Psoas muscle (tissue), 8 donors: ENCODE measurements around the gene RET. TPM values are rescaled to one million over a fixed set of nuclear protein-coding genes. Genes with fewer than 3 reads are reported as not detected.

Experiments used
- ATAC-seq, 4 donors: fragments of 200-7000 bp; cut with Tn5 transposase; one replicate each; pipeline ENCODE4 v1.9.1; 2020; ENCODE audit warnings: moderate library complexity in 3 of 4, mild to moderate bottlenecking in 2 of 4
- DNase-seq, 2 donors: peaks; one replicate each; pipeline ENCODE4 v3.0.0-alpha.2; 2020
- H3K27ac ChIP-seq: fragments of 200-600 bp; one replicate; pipeline ENCODE4 v1.8.0; 2022
- H3K27me3 ChIP-seq, 3 donors: fragments of 200-600 bp in 1 of 3; one replicate each; pipeline versions ENCODE4 v1.6.1 to v1.8.0; 2013 to 2022; ENCODE audit warnings: low read length in 2 of 3, mild to moderate bottlenecking in 2 of 3, moderate library complexity in 1 of 3; ENCODE audit not compliant: insufficient read depth in 3 of 3
- H3K36me3 ChIP-seq, 2 donors: fragments of 200-600 bp in 1 of 2; one replicate each; pipeline versions ENCODE4 v1.6.1 to v1.8.0; 2013 to 2022; ENCODE audit warnings: low read depth in 1 of 2, mild to moderate bottlenecking in 1 of 2, moderate library complexity in 1 of 2; ENCODE audit not compliant: insufficient read depth in 1 of 2
- H3K4me1 ChIP-seq: fragments of 200-600 bp; one replicate; pipeline ENCODE4 v1.8.0; 2022
- H3K4me3 ChIP-seq: fragments of 200-600 bp; one replicate; pipeline ENCODE4 v1.8.0; 2022; ENCODE audit warnings: mild to moderate bottlenecking
- H3K9me3 ChIP-seq: fragments of 200-600 bp; one replicate; pipeline ENCODE4 v1.8.0; 2022
- WGBS, 3 donors: extraction: QIAGEN DNeasy Blood & Tissue Kit; methylation state at CpG; one replicate each; pipeline versions ENCODE4 v1.1.6 to v1.1.7; 2013; 5-methylcytosine and 5-hydroxymethylcytosine counted together
- intact Hi-C, 2 donors: fragments of 100-400 bp; cut with DNase I; formaldehyde crosslinking; loops; one replicate each; pipeline versions ENCODE4 v1.11.0 to v1.14.2; 2022
- polyA plus RNA-seq, 3 donors: library from polyadenylated mRNA; stranded (reverse); fragments of 200-250 nt; gene quantifications; one replicate each; pipeline ENCODE4 v1.2.3, GENCODE V29; 2013
- total RNA-seq, 4 donors: library from RNA; stranded (reverse); fragmentation: NEBNext Ultra II Directional in 2 of 4; extraction: Animal tissue kit (Norgen Biotek cat#: 25700) in 2 of 4; gene quantifications; one replicate each; pipeline versions ENCODE4 v1.2.1 to v1.2.4, GENCODE V29; 2021 to 2023
- TF ChIP-seq, protein P1 (sequence below): fragments of 200-600 bp; IDR thresholded peaks from one replicate; pipeline ENCODE4 v1.8.0; 2022; ENCODE audit warnings: antibody characterized with exemption
- donor health status: healthy with polysubstance abuse.
- donor health status: DM: no; HTN: no; CAD: no; lungs with moderate emphysema.
- donor health status: Bipolar disorder and iron deficiency.
- donor health status: healthy.
- donor health status: DM: yes; HTN: yes; CAD: no.
- donor health status: DM: no; HTN: no; CAD: no.
- donor health status: DM: no; HTN: no; CAD: no.
- donor health status: DM: yes; HTN: yes; CAD: no.

RET gene
- total and polyA plus RNA-seq, 7 donors = 0.35 to 2.6 (median 0.60) TPM

DNA sequence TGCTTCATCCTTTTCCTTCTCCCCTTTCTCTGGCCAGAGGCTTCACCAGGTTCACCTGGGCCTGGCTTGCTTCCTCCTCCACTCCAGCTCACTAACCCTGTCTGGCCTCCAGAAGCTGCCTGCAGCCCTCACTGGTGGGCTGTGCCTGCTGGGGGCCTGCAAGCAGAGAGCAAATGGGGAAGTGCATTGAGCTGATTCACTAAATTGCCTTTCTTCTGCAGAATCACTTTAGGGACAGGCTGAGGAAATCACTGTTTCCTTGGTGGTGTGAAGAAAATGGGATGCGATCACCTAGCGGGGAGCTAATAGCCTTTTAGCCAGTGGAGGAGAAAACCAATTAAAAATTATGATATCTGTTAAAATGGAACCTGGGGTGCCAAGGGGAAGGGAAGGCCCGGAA, 3.0 kb downstream of the RET start:
- H3K36me3 ChIP-seq = no peaks in the 10 kb centered on the region
- intact Hi-C loops = no loop called here
- peaks cover 0 to 70% (median 16%) of the 10 kb centered on the region in 3 donors for H3K27me3 ChIP-seq
- H3K9me3 ChIP-seq = no peaks in the 10 kb centered on the region
- peaks cover 4% of the 10 kb centered on the region for H3K4me1 ChIP-seq
- WGBS, 3 donors = 58 to 71% (median 65%) methylated on average over 3 of the region's 3 CpGs
- no peak for ATAC-seq
- H3K27ac ChIP-seq = no peak overlapping the region
- H3K4me3 ChIP-seq = no peak overlapping the region
- TF ChIP-seq, protein P1, sequence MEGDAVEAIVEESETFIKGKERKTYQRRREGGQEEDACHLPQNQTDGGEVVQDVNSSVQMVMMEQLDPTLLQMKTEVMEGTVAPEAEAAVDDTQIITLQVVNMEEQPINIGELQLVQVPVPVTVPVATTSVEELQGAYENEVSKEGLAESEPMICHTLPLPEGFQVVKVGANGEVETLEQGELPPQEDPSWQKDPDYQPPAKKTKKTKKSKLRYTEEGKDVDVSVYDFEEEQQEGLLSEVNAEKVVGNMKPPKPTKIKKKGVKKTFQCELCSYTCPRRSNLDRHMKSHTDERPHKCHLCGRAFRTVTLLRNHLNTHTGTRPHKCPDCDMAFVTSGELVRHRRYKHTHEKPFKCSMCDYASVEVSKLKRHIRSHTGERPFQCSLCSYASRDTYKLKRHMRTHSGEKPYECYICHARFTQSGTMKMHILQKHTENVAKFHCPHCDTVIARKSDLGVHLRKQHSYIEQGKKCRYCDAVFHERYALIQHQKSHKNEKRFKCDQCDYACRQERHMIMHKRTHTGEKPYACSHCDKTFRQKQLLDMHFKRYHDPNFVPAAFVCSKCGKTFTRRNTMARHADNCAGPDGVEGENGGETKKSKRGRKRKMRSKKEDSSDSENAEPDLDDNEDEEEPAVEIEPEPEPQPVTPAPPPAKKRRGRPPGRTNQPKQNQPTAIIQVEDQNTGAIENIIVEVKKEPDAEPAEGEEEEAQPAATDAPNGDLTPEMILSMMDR = no peak
- DNase-seq = no peak

DNA sequence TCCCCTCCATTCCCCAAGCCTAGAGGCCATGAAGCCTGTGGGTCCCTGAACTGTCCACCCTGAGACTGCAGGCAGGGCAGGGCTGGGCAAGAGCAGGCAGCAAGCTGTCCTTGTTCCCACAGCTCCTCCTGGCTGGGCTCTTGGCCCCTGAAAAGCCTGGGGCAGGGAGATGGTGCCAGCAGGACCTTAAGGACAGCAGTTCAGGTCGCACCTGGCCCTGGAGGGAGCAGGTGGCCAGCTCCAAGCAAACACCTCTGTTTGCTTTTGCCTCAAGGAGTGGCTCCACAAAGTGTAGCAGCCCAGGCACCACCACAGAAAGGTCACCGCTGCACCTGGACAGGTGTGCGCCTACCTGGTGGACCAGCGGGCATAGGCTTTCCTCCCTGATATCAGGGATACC, 5.2 kb downstream of the RET start:
- H3K27ac ChIP-seq = no peak overlapping the region
- intact Hi-C loops = no loop called here
- H3K36me3 ChIP-seq = no peaks in the 10 kb centered on the region
- H3K27me3 ChIP-seq = peaks cover 0 to 56% (median 7%) of the 10 kb centered on the region in 3 donors
- ATAC-seq (no peak), DNase-seq (no peak)
- TF ChIP-seq, protein P1 = no peak
- WGBS, 3 donors = 57 to 89% (median 79%) methylated on average over 4 of the region's 4 CpGs
- no peaks in the 10 kb centered on the region for H3K9me3 ChIP-seq
- H3K4me1 ChIP-seq = no peaks in the 10 kb centered on the region
- no peak overlapping the region for H3K4me3 ChIP-seq

DNA sequence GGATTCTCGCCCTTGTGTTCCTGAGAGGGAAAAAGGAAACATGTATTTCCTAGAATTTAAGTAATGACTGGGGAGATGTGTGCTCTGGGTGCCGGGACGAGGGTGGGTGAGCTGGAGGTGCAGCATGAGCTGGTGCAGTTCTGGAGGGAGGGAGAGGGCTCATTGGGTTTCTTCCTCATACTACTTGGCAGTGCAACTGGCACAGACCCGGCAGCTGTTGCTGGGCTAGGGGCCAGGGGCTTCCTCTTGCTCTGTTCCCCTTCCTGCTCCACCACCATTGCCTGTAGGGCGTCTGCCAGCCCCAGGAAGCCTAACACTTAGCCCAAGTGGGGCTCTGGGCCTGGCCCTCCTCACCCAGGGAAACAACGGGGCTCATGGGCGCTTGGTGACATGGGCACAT, 5.9 kb downstream of the RET start:
- 26 to 37% (median 28%) methylated on average over 7 of the region's 7 CpGs for WGBS, 3 donors
- no peaks in the 10 kb centered on the region for H3K4me1 ChIP-seq
- ATAC-seq (peak in 1 of 4 donors; percentile 41), DNase-seq (no peak)
- no peaks in the 10 kb centered on the region for H3K9me3 ChIP-seq
- TF ChIP-seq, protein P1 = no peak
- intact Hi-C loops = no loop called here
- H3K4me3 ChIP-seq = no peak overlapping the region
- peaks cover 0 to 52% (median 6%) of the 10 kb centered on the region in 3 donors for H3K27me3 ChIP-seq
- no peaks in the 10 kb centered on the region for H3K36me3 ChIP-seq
- H3K27ac ChIP-seq = no peak overlapping the region

DNA sequence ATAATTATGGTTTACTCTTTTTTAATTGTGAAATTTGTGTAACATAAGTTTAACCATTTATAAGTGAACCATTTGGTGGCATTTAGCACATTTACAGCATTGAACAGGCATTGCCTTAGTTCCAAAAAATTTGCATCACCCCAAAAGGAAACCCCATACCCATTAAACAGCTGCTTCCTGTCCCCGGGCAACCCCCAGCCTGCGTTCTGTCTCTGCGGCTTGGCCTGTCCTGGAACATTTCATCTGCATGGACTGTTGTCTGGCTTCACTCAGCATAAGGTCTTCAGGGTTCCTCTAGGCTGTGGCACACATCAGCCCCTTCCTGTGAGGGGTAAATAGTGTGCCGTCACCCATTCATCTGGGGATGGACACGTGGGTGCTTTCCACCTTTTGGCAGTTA, 6.9 kb downstream of the RET start:
- ATAC-seq (no peak), DNase-seq (no peak)
- TF ChIP-seq, protein P1 = no peak
- Histone ChIP-seq H3K36me3 (no peaks in the 10 kb centered on the region), H3K4me3 (no peak overlapping the region), H3K27me3 (peaks cover 0 to 42% (median 5%) of the 10 kb centered on the region in 3 donors), H3K4me1 (no peaks in the 10 kb centered on the region), H3K27ac (no peak overlapping the region), H3K9me3 (no peaks in the 10 kb centered on the region)
- WGBS, 3 donors = 33 to 50% (median 46%) methylated on average over 5 of the region's 5 CpGs
- intact Hi-C loops = no loop called here

DNA sequence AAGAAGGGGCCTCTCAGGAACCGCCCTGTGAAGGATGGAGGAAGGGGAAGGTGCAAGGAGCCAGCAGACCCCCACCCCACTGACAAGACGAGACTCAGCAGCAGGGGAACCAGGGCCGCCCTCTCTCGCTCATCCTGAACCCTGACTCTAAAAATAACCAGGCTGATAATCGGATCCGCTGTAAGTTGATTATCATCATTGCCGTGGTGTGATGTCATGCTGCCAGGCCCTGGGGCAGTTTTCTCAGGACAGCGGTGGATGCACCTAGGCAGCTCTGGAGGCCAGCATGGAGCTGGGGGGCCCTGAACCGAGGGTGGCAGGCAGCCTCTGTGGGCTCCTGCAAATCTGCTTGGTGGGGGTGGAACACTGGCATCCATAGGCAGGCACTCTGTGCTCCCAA, 7.9 kb downstream of the RET start:
- DNase-seq = no peak
- WGBS, 3 donors = 38 to 65% (median 44%) methylated on average over 9 of the region's 9 CpGs
- H3K4me3 ChIP-seq = no peak overlapping the region
- no peaks in the 10 kb centered on the region for H3K4me1 ChIP-seq
- H3K27ac ChIP-seq = no peak overlapping the region
- no peaks in the 10 kb centered on the region for H3K9me3 ChIP-seq
- H3K27me3 ChIP-seq = peaks cover 0 to 32% (median 5%) of the 10 kb centered on the region in 3 donors
- no peaks in the 10 kb centered on the region for H3K36me3 ChIP-seq
- intact Hi-C loops = no loop called here
- TF ChIP-seq, protein P1 = no peak
- no peak for ATAC-seq
